NT2/D1 (cell line): ENCODE measurements around the gene GAN.

Experiments
- DNase-seq: peaks from one replicate; pipeline ENCODE4 v3.0.0-alpha.2; 2011; ENCODE audit warnings: low read depth, low spot score
- H3K27me3 ChIP-seq: 2 replicates; pipeline ENCODE4 v1.6.0; 2011; ENCODE audit warnings: mild to moderate bottlenecking; ENCODE audit not compliant: insufficient read length, insufficient read depth
- H3K36me3 ChIP-seq: 2 replicates; pipeline ENCODE4 v1.6.1; 2011; ENCODE audit warnings: mild to moderate bottlenecking, low read length, mixed read lengths; ENCODE audit not compliant: insufficient read depth, insufficient read length
- H3K4me1 ChIP-seq: 2 replicates; pipeline ENCODE4 v1.5.1; 2011; ENCODE audit not compliant: insufficient read depth, insufficient read length
- H3K4me3 ChIP-seq: 2 replicates; pipeline ENCODE4 v1.5.1; 2011; ENCODE audit warnings: low read depth; ENCODE audit not compliant: insufficient read length
- H3K9ac ChIP-seq: 2 replicates; pipeline ENCODE4 v1.6.0; 2011; ENCODE audit warnings: low read depth; ENCODE audit not compliant: insufficient read length
- H3K9me3 ChIP-seq: 2 replicates; pipeline ENCODE4 v1.5.1; 2011; ENCODE audit warnings: mild to moderate bottlenecking, low read length; ENCODE audit not compliant: insufficient read depth
- SUZ12 ChIP-seq: IDR thresholded peaks from 2 replicates; pipeline ENCODE4 v1.6.1; 2011; ENCODE audit not compliant: insufficient read length, insufficient read depth; ENCODE audit errors: extremely low read depth
- YY1 ChIP-seq: IDR thresholded peaks from 2 replicates; pipeline ENCODE4 v1.6.1; 2011; ENCODE audit not compliant: insufficient read length, insufficient read depth
- ZNF274 ChIP-seq: IDR thresholded peaks from 2 replicates; pipeline ENCODE4 v1.6.1; 2011; ENCODE audit warnings: mild to moderate bottlenecking, low read depth, low read length

The GAN gene

DNA sequence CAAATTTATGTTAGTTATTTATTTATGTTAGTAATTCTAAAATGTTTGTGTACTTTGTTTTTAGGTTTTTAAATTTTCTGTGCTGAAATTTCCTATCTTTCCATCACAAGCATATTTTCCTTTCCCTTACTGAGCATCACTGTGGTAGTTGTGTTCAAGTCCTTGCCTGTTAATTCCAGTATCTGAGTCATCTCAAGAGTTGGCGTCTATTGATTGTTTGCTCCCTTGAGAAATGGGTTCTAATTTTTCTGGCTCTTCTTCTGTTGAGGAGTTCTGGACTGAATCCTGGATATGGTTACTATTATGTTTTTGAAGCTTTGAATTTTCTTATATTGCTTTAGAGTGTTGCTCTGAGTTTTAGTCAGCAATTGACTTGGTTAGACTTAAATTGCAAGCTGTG, 56.3 kb downstream of the GAN start:
- H3K4me1 ChIP-seq = no peaks in the 10 kb centered on the region
- no peak overlapping the region for H3K4me3 ChIP-seq
- TF ChIP-seq YY1 (no peak), SUZ12 (no peak), ZNF274 (no peak)
- no peak overlapping the region for H3K9ac ChIP-seq
- H3K36me3 ChIP-seq = peaks cover 77% of the 10 kb centered on the region
- DNase-seq = no peak
- no peaks in the 10 kb centered on the region for H3K9me3 ChIP-seq
- H3K27me3 ChIP-seq = no peaks in the 10 kb centered on the region

DNA sequence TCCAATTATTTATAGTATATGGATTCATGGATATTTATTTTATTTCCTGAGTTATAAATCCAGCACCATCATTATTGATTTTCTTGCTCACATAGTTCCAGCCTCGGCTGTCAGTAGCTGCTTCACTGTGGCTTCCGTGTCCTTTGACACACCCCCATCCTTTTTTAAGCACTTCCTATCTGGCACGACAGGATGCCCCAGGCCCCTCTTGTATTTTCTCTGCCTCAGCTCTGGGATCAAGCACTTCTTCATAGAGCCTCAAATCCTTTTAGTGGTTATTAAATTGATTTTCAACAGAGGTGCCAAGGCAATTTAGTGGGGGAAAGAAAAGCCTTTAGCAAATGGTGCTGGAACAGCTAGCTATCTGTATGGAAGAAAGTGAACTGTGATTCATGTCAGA, 59.8 kb downstream of the GAN start:
- Histone ChIP-seq H3K4me1 (no peaks in the 10 kb centered on the region), H3K36me3 (peaks cover 82% of the 10 kb centered on the region), H3K9ac (no peak overlapping the region), H3K4me3 (no peak overlapping the region), H3K9me3 (no peaks in the 10 kb centered on the region), H3K27me3 (no peaks in the 10 kb centered on the region)
- no peak for DNase-seq
- TF ChIP-seq YY1 (no peak), ZNF274 (no peak), SUZ12 (no peak)

DNA sequence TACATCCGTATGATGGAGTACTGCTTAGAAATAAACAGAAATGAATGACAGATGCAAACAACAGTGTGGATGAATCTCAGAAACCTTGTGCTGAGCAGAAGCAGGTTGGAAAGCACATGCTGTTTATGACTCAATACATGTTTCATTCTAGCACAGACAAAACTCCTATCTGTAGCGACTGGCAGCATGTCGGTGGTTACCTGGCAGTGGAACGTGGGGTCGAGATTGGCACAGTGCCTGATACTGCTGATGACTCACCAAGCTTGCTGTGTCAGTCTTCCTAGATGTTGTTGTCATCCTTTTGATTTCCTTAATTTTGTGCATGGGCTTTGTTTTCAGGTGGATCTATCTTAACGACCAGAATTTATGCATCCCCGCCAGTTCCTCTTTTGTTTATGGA, 62.1 kb downstream of the GAN start:
- Histone ChIP-seq H3K27me3 (no peaks in the 10 kb centered on the region), H3K4me3 (no peak overlapping the region), H3K4me1 (no peaks in the 10 kb centered on the region), H3K36me3 (peaks cover 76% of the 10 kb centered on the region), H3K9ac (no peak overlapping the region), H3K9me3 (no peaks in the 10 kb centered on the region)
- TF ChIP-seq ZNF274 (no peak), YY1 (no peak), SUZ12 (no peak)
- DNase-seq = no peak

DNA sequence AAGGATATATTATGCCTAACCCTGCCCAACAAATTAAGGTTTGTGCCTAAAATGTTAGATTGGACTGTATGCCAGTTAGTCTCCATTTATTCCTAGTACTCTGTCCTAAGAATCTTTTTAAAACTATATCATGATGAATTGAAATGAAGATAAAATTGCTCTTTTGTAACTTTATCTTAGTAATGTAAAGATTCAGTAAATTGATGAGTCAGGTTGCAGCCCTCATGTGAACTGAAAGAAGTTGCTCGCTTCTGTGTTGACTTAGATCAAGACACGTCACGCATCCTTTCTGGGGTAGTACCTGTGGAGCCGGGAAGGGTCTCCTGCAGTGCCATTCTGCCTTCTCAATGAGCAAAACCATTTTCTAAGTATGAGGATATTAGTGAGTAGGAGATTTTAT, 63.3 kb downstream of the GAN start:
- Histone ChIP-seq H3K9ac (no peak overlapping the region), H3K27me3 (no peaks in the 10 kb centered on the region), H3K4me3 (no peak overlapping the region), H3K4me1 (no peaks in the 10 kb centered on the region), H3K36me3 (peaks cover 69% of the 10 kb centered on the region), H3K9me3 (no peaks in the 10 kb centered on the region)
- TF ChIP-seq YY1 (no peak), ZNF274 (no peak), SUZ12 (no peak)
- no peak for DNase-seq

DNA sequence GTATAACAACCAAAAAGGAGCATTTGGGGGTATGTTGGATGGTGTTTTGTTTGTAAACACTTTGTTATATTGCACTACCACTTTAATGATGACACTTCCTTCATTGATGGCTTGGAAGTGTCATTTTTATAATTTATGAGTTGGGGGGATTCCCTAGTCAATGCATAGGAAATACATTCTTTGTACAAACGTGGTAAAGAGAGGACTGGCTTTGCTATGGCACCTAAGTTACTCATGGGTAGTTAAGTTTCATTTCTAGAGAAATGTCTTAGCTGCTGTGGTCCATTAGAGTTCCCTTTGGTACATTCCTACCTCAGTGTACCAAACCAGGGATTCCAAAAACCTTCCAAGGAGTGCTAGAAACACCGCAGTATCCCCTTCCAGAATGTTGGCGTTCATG, 66.2 kb downstream of the GAN start:
- no peaks in the 10 kb centered on the region for H3K27me3 ChIP-seq
- H3K9ac ChIP-seq = no peak overlapping the region
- H3K9me3 ChIP-seq = no peaks in the 10 kb centered on the region
- no peak overlapping the region for H3K4me3 ChIP-seq
- peaks cover 70% of the 10 kb centered on the region for H3K36me3 ChIP-seq
- no peak for DNase-seq
- TF ChIP-seq YY1 (no peak), SUZ12 (no peak), ZNF274 (no peak)
- no peaks in the 10 kb centered on the region for H3K4me1 ChIP-seq

DNA sequence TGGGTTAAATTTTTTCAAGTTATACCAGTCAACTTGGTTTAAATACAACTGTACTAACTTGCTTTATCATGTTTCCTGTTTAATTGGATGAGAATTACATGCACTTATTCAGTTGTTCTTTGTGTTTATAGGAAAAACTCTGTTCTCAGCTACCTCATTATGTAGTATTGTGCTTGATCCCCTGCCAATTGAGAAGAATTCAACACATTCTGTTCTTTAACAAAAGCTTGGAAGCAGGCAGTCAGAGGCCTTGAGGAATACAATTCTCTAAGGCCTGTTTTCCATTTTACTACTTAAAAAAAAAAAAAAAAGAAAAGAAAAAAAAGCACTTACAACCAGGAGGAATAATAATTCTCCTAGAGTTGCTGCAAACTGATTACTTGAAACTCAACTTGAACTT, 69.2 kb downstream of the GAN start:
- Histone ChIP-seq H3K4me3 (no peak overlapping the region), H3K9ac (no peak overlapping the region), H3K9me3 (no peaks in the 10 kb centered on the region), H3K4me1 (no peaks in the 10 kb centered on the region), H3K36me3 (peaks cover 56% of the 10 kb centered on the region), H3K27me3 (no peaks in the 10 kb centered on the region)
- TF ChIP-seq ZNF274 (no peak), YY1 (no peak), SUZ12 (no peak)
- peak; percentile 27 for DNase-seq

DNA sequence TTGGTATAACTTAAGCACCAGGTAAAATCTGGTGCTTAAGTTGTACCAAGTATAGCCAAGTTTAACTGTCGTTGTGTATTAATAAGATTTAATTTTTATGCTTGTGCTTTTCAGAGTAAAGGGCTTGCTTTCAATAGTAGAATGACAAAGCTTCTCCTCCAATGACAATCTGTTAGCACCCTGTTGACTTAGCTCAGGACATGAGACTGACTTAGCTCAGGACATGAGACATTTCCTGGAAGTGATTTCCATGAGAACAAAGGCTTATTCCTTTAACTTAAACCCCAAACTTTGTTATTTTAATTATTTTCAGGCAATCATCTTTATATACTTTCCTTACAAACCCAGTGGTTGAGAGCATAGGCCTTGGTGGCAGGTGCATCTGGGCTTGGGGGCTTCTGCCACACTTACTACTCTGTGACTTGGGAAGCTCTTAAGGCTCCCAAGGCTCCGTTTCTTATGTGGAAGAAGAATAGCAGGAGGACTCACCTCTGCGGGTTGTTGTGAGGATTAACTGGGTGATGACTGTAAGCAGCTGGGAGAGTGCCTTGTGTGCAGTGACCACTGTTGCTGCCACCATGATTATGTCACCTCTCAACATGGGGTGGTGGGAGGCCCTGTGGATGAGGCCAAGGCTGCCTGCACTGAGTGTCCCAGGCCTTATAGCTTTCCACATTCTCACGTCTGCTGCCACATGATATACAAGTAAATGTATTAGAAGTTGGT, 70.4 kb downstream of the GAN start:
- TF ChIP-seq ZNF274 (no peak), YY1 (no peak), SUZ12 (no peak)
- Histone ChIP-seq H3K4me1 (no peaks in the 10 kb centered on the region), H3K9ac (no peak overlapping the region), H3K9me3 (no peaks in the 10 kb centered on the region), H3K36me3 (peaks cover 52% of the 10 kb centered on the region), H3K4me3 (no peak overlapping the region), H3K27me3 (no peaks in the 10 kb centered on the region)
- DNase-seq = no peak
